H9 (cell line): ENCODE results near the gene PLSCR4. TPM values are rescaled to one million over a fixed set of nuclear protein-coding genes. Genes with fewer than 3 reads are reported as not detected.

Experiments used
- DNase-seq: peaks from one replicate; pipeline ENCODE4 v3.0.0-alpha.2; 2017
- H2AFZ ChIP-seq: one replicate; pipeline ENCODE4 v1.6.1; 2013; ENCODE audit warnings: mild to moderate bottlenecking, low read length, control low read depth, moderate library complexity
- H2AK5ac ChIP-seq: 2 replicates; pipeline ENCODE4 v1.6.1; 2013; ENCODE audit warnings: low read length, control low read depth, mixed read lengths; ENCODE audit not compliant: insufficient read length
- H2BK120ac ChIP-seq: one replicate; pipeline ENCODE4 v1.6.1; 2013; ENCODE audit warnings: low read depth, mild to moderate bottlenecking, low read length, control low read depth, inconsistent platforms; ENCODE audit not compliant: poor library complexity, severe bottlenecking
- H2BK12ac ChIP-seq: 2 replicates; pipeline ENCODE4 v1.6.1; 2013; ENCODE audit warnings: low read length, control low read depth, mixed read lengths, low read depth; ENCODE audit not compliant: insufficient read length
- H2BK15ac ChIP-seq: 2 replicates; pipeline ENCODE4 v1.6.1; 2013; ENCODE audit warnings: low read depth, low read length, control low read depth
- H2BK20ac ChIP-seq: one replicate; pipeline ENCODE4 v1.6.1; 2013; ENCODE audit warnings: low read depth, mild to moderate bottlenecking, low read length, control low read depth, inconsistent platforms; ENCODE audit not compliant: poor library complexity, severe bottlenecking
- H2BK5ac ChIP-seq: 2 replicates; pipeline ENCODE4 v1.6.1; 2013; ENCODE audit warnings: low read length, control low read depth, mixed read lengths; ENCODE audit not compliant: insufficient read length
- H3K14ac ChIP-seq: 2 replicates; pipeline ENCODE4 v1.6.1; 2013; ENCODE audit warnings: low read length, control low read depth; ENCODE audit not compliant: insufficient read depth
- H3K18ac ChIP-seq: 2 replicates; pipeline ENCODE4 v1.6.1; 2013; ENCODE audit warnings: low read depth, mild to moderate bottlenecking, mixed read lengths, low read length, control low read depth; ENCODE audit not compliant: insufficient read length
- H3K23ac ChIP-seq: 2 replicates; pipeline ENCODE4 v1.6.1; 2013; ENCODE audit warnings: low read length, control low read depth, mixed read lengths, low read depth; ENCODE audit not compliant: insufficient read length
- H3K23me2 ChIP-seq: 2 replicates; pipeline ENCODE4 v1.6.1; 2013; ENCODE audit warnings: low read depth, mild to moderate bottlenecking, mixed read lengths, low read length, control low read depth; ENCODE audit not compliant: insufficient read length, poor library complexity, severe bottlenecking
- H3K27ac ChIP-seq: 2 replicates; pipeline ENCODE4 v1.5.1; 2013; ENCODE audit warnings: low read length, control low read depth, mixed read lengths, low read depth; ENCODE audit not compliant: insufficient read length
- H3K27me3 ChIP-seq: 2 replicates; pipeline ENCODE4 v1.6.1; 2013; ENCODE audit warnings: low read length, control low read depth, inconsistent platforms; ENCODE audit not compliant: insufficient read depth
- H3K4ac ChIP-seq: 2 replicates; pipeline ENCODE4 v1.6.1; 2013; ENCODE audit warnings: low read depth, mild to moderate bottlenecking, control low read depth, inconsistent platforms, low read length, moderate library complexity
- H3K4me1 ChIP-seq: 2 replicates; pipeline ENCODE4 v1.6.1; 2013; ENCODE audit warnings: low read length, control low read depth, inconsistent platforms; ENCODE audit not compliant: insufficient read depth
- H3K4me2 ChIP-seq: 2 replicates; pipeline ENCODE4 v1.6.1; 2013; ENCODE audit warnings: low read length, control low read depth, mixed read lengths; ENCODE audit not compliant: insufficient read length, insufficient read depth
- H3K56ac ChIP-seq: 2 replicates; pipeline ENCODE4 v1.6.1; 2013; ENCODE audit warnings: low read depth, mild to moderate bottlenecking, mixed read lengths, low read length, control low read depth; ENCODE audit not compliant: insufficient read length
- H3K79me1 ChIP-seq: 2 replicates; pipeline ENCODE4 v1.6.1; 2013; ENCODE audit warnings: low read depth, mild to moderate bottlenecking, moderate library complexity, low read length, control low read depth, inconsistent platforms; ENCODE audit not compliant: insufficient read depth, poor library complexity, severe bottlenecking
- H3K79me2 ChIP-seq: 2 replicates; pipeline ENCODE4 v1.6.1; 2013; ENCODE audit warnings: low read length, control low read depth, inconsistent platforms; ENCODE audit not compliant: insufficient read depth
- H3K9ac ChIP-seq: 2 replicates; pipeline ENCODE4 v1.6.1; 2013; ENCODE audit warnings: low read length, control low read depth, mixed read lengths; ENCODE audit not compliant: insufficient read length; ENCODE audit errors: extremely low read depth
- H3K9me3 ChIP-seq: one replicate; pipeline ENCODE4 v1.6.1; 2013; ENCODE audit warnings: low read depth, low read length, inconsistent platforms; ENCODE audit not compliant: control insufficient read depth
- H3T11ph ChIP-seq: one replicate; pipeline ENCODE4 v1.6.1; 2013; ENCODE audit warnings: mild to moderate bottlenecking, low read length, control low read depth, inconsistent platforms
- H4K20me1 ChIP-seq: one replicate; pipeline ENCODE4 v1.6.1; 2013; ENCODE audit not compliant: control insufficient read depth, insufficient read length, insufficient read depth
- H4K5ac ChIP-seq: 2 replicates; pipeline ENCODE4 v1.6.1; 2013; ENCODE audit warnings: low read depth, mild to moderate bottlenecking, mixed read lengths, low read length, control low read depth; ENCODE audit not compliant: insufficient read length
- H4K8ac ChIP-seq: replicated peaks from 2 replicates; pipeline ENCODE4 v1.6.1; 2013; ENCODE audit warnings: low read length, control low read depth, mixed read lengths, low read depth; ENCODE audit not compliant: insufficient read length
- H4K91ac ChIP-seq: 2 replicates; pipeline ENCODE4 v1.6.1; 2013; ENCODE audit warnings: low read depth, mild to moderate bottlenecking, moderate library complexity, mixed read lengths, low read length, control low read depth; ENCODE audit not compliant: insufficient read length
- H3K27ac Mint-ChIP-seq, 3 experiments: 2 replicates in 2 of 3; 3 replicates in 1 of 3; pipeline ENCODE4 v1.8.0; 2020 to 2021; ENCODE audit warnings: mixed read lengths in 3 of 3, mild to moderate bottlenecking in 1 of 3, moderate library complexity in 1 of 3
- H3K27me3 Mint-ChIP-seq: 2 replicates; pipeline ENCODE4 v1.8.0; 2021; ENCODE audit warnings: low read depth, mild to moderate bottlenecking, moderate library complexity, mixed read lengths
- H3K36me3 Mint-ChIP-seq, 3 experiments: 2 replicates in 2 of 3; 3 replicates in 1 of 3; pipeline ENCODE4 v1.8.0; 2020 to 2021; ENCODE audit warnings: low read depth in 3 of 3, mixed read lengths in 3 of 3; ENCODE audit not compliant: insufficient read depth in 1 of 3
- H3K4me1 Mint-ChIP-seq, 2 experiments: 2 replicates each; pipeline ENCODE4 v1.8.0; 2020; ENCODE audit warnings: mixed read lengths in 2 of 2
- H3K4me3 Mint-ChIP-seq, 2 experiments: 2 replicates in 1 of 2; 3 replicates in 1 of 2; pipeline ENCODE4 v1.8.0; 2020 to 2021; ENCODE audit warnings: mild to moderate bottlenecking in 2 of 2, mixed read lengths in 2 of 2, moderate library complexity in 1 of 2
- H3K9me3 Mint-ChIP-seq, 2 experiments: 2 replicates in 1 of 2; 3 replicates in 1 of 2; pipeline ENCODE4 v1.8.0; 2020; ENCODE audit warnings: mild to moderate bottlenecking in 2 of 2, mixed read lengths in 2 of 2, moderate library complexity in 1 of 2
- CTCF ChIP-seq: fragments of 200-600 bp; sonication (generic); conservative IDR thresholded peaks from 3 replicates; pipeline ENCODE4 v1.8.0; 2021; ENCODE audit warnings: antibody characterized with exemption, mild to moderate bottlenecking
- WGBS: extraction: QIAGEN DNeasy Blood & Tissue Kit; methylation state at CpG from one replicate; pipeline ENCODE4 v1.1.7; 2013; ENCODE audit warnings: missing lambda C conversion rate, low lambda C conversion rate, mixed read lengths; ENCODE audit not compliant: insufficient read length; ENCODE audit errors: extremely low coverage; 5-methylcytosine and 5-hydroxymethylcytosine counted together
- total RNA-seq: library from RNA; stranded (reverse); gene quantifications from 2 replicates; pipeline ENCODE4 v1.2.1, GENCODE V29; 2021

The PLSCR4 gene
- total RNA-seq, 1 experiment from 2014 or later, result 1.2 TPM

GRCh38 chr3:146161663-146162002 lies 89.3 kb downstream of the PLSCR4 start:
- Histone ChIP-seq H4K20me1 (no peaks in the 10 kb centered on the region), H2BK15ac (no peak overlapping the region), H3K27me3 (no peaks in the 10 kb centered on the region), H2BK120ac (no peak overlapping the region), H3K9ac (peak overlapping the region; percentile 74), H2BK5ac (no peak overlapping the region), H3K79me2 (no peaks in the 10 kb centered on the region; the same call in 1 of the 2 replicates), H2AFZ (peak overlapping the region; percentile 66), H3K27ac (no peak overlapping the region), H4K5ac (no peak overlapping the region), H2AK5ac (no peak overlapping the region), H3K14ac (no peak overlapping the region), H2BK12ac (no peak overlapping the region), H3T11ph (no peak overlapping the region), H3K23me2 (no peaks in the 10 kb centered on the region), H3K9me3 (no peaks in the 10 kb centered on the region), H3K79me1 (no peaks in the 10 kb centered on the region), H3K4ac (no peak overlapping the region), H2BK20ac (no peak overlapping the region), H3K23ac (no peak overlapping the region), H3K4me1 (peaks cover 5% of the 10 kb centered on the region; the same call in 1 of the 2 replicates), H4K91ac (no peak overlapping the region), H3K18ac (no peak overlapping the region), H3K4me2 (peak overlapping the region; percentile 78), H4K8ac (no peak overlapping the region), H3K56ac (no peak overlapping the region)
- Mint-ChIP-seq H3K4me3 (peak overlapping the region; percentile 79 to 80), H3K27ac (peak overlapping the region in 1 of 3 experiments; percentile 74; a peak in 1 of 7 replicates), H3K4me1 (peaks cover 30 to 46% of the 10 kb centered on the region in 2 experiments), H3K27me3 (peaks cover 16% of the 10 kb centered on the region), H3K36me3 (no peaks in the 10 kb centered on the region; a peak in 1 of 7 replicates), H3K9me3 (no peaks in the 10 kb centered on the region)
- no peak for DNase-seq
- no CpG with 5 or more reads among the region's 15 CpGs for WGBS
- no peak for TF ChIP-seq CTCF
